ENCODE data around the gene RIN1.
"Not testable (repeated sequence)": the region's sequence is repeated elsewhere in the genome, so short reads cannot be mapped to it uniquely, and the experiment has no call there.

The RIN1 gene
- 2.1 to 3.3 (median 2.8) reads per million in 3 donors for total RNA-seq

- peak in 2 of 3 donors; percentile 29 for DNase-seq
- peaks cover 34% of the 10 kb centered on the region for H3K36me3 ChIP-seq (ENCODE audit: control insufficient read depth, insufficient read depth, low read length)
- H3K4me1 ChIP-seq (ENCODE audit: control insufficient read depth, insufficient read depth, low read length, poor library complexity, severe bottlenecking), result peaks cover 17% of the 10 kb centered on the region
These were observed at the start of gene RIN1 for GRCh38 chr11:66336234-66337102. RIN1 (minus strand) TSS chr11:66336434; CDS start chr11:66336402, 32 bp downstream.

GRCh38 chr11:66384316-66384715 lies 48.1 kb upstream of the RIN1 start:
- not testable (repeated sequence) for H3K27ac ChIP-seq (ENCODE audit: insufficient read depth, low read length, poor library complexity, severe bottlenecking); H3K36me3 ChIP-seq (ENCODE audit: control insufficient read depth, insufficient read depth, low read length); DNase-seq; H3K4me3 ChIP-seq (ENCODE audit: insufficient read depth, low read depth, low read length, poor library complexity, severe bottlenecking); H3K9me3 ChIP-seq (ENCODE audit: control insufficient read depth, low read length); H3K4me1 ChIP-seq (ENCODE audit: control insufficient read depth, insufficient read depth, low read length, poor library complexity, severe bottlenecking); H3K27me3 ChIP-seq (replicated peaks; ENCODE audit: control insufficient read depth, insufficient read depth, low read length, poor library complexity, severe bottlenecking)

More at GRCh38 chr11:66336234-66337102, at the start of gene RIN1:
- Histone ChIP-seq H3K4me3 (ENCODE audit: insufficient read depth, low read depth, low read length, poor library complexity, severe bottlenecking) (peak within 1 kb of the TSS; percentile 62), H3K9me3 (ENCODE audit: control insufficient read depth, low read length) (no peaks in the 10 kb centered on the region), H3K27ac (ENCODE audit: insufficient read depth, low read length, poor library complexity, severe bottlenecking) (peak within 1 kb of the TSS; percentile 53), H3K27me3 (replicated peaks; ENCODE audit: control insufficient read depth, insufficient read depth, low read length, poor library complexity, severe bottlenecking) (no peaks in the 10 kb centered on the region)

- DNase-seq; H3K27me3 ChIP-seq (replicated peaks; ENCODE audit: control insufficient read depth, insufficient read depth, low read length, poor library complexity, severe bottlenecking); H3K27ac ChIP-seq (ENCODE audit: insufficient read depth, low read length, poor library complexity, severe bottlenecking): not testable (repeated sequence)
These were observed 44.0 kb upstream of the RIN1 start for GRCh38 chr11:66380264-66380663.

GRCh38 chr11:66373690-66374287 lies 37.6 kb upstream of the RIN1 start:
- not testable (repeated sequence) for H3K9me3 ChIP-seq (ENCODE audit: control insufficient read depth, low read length); DNase-seq; H3K27me3 ChIP-seq (replicated peaks; ENCODE audit: control insufficient read depth, insufficient read depth, low read length, poor library complexity, severe bottlenecking); H3K27ac ChIP-seq (ENCODE audit: insufficient read depth, low read length, poor library complexity, severe bottlenecking); H3K4me1 ChIP-seq (ENCODE audit: control insufficient read depth, insufficient read depth, low read length, poor library complexity, severe bottlenecking); H3K4me3 ChIP-seq (ENCODE audit: insufficient read depth, low read depth, low read length, poor library complexity, severe bottlenecking); H3K36me3 ChIP-seq (ENCODE audit: control insufficient read depth, insufficient read depth, low read length)

More at GRCh38 chr11:66380264-66380663, 44.0 kb upstream of the RIN1 start:
- not testable (repeated sequence) for H3K4me3 ChIP-seq (ENCODE audit: insufficient read depth, low read depth, low read length, poor library complexity, severe bottlenecking); H3K36me3 ChIP-seq (ENCODE audit: control insufficient read depth, insufficient read depth, low read length); H3K9me3 ChIP-seq (ENCODE audit: control insufficient read depth, low read length); H3K4me1 ChIP-seq (ENCODE audit: control insufficient read depth, insufficient read depth, low read length, poor library complexity, severe bottlenecking)

- Histone ChIP-seq H3K9me3 (ENCODE audit: control insufficient read depth, low read length) (no peaks in the 10 kb centered on the region), H3K4me1 (ENCODE audit: control insufficient read depth, insufficient read depth, low read length, poor library complexity, severe bottlenecking) (peaks cover 6% of the 10 kb centered on the region), H3K4me3 (ENCODE audit: insufficient read depth, low read depth, low read length, poor library complexity, severe bottlenecking) (no peak overlapping the region), H3K27ac (ENCODE audit: insufficient read depth, low read length, poor library complexity, severe bottlenecking) (no peak overlapping the region), H3K36me3 (ENCODE audit: control insufficient read depth, insufficient read depth, low read length) (no peaks in the 10 kb centered on the region), H3K27me3 (replicated peaks; ENCODE audit: control insufficient read depth, insufficient read depth, low read length, poor library complexity, severe bottlenecking) (no peaks in the 10 kb centered on the region)
- no peak for DNase-seq
These were observed 37.0 kb upstream of the RIN1 start for GRCh38 chr11:66373265-66373664.

- H3K27ac ChIP-seq (ENCODE audit: insufficient read depth, low read length, poor library complexity, severe bottlenecking), result peak within 1 kb of the TSS; percentile 61
- no peaks in the 10 kb centered on the region for H3K27me3 ChIP-seq (replicated peaks; ENCODE audit: control insufficient read depth, insufficient read depth, low read length, poor library complexity, severe bottlenecking)
- no peaks in the 10 kb centered on the region for H3K9me3 ChIP-seq (ENCODE audit: control insufficient read depth, low read length)
- peak; percentile 51 to 67 (median 63) for DNase-seq
- no peaks in the 10 kb centered on the region for H3K36me3 ChIP-seq (ENCODE audit: control insufficient read depth, insufficient read depth, low read length)
- peak within 1 kb of the TSS; percentile 83 for H3K4me3 ChIP-seq (ENCODE audit: insufficient read depth, low read depth, low read length, poor library complexity, severe bottlenecking)
- H3K4me1 ChIP-seq (ENCODE audit: control insufficient read depth, insufficient read depth, low read length, poor library complexity, severe bottlenecking), result peaks cover 6% of the 10 kb centered on the region
These were observed 35.6 kb upstream of the RIN1 start, which contains the start of gene SLC29A2 for GRCh38 chr11:66371627-66372415. SLC29A2 (minus strand) TSS chr11:66371760; CDS start chr11:66371591, 169 bp downstream.

- H3K27me3 ChIP-seq (replicated peaks; ENCODE audit: control insufficient read depth, insufficient read depth, low read length, poor library complexity, severe bottlenecking), result no peaks in the 10 kb centered on the region
- DNase-seq, result no peak
- no peaks in the 10 kb centered on the region for H3K9me3 ChIP-seq (ENCODE audit: control insufficient read depth, low read length)
- no peaks in the 10 kb centered on the region for H3K36me3 ChIP-seq (ENCODE audit: control insufficient read depth, insufficient read depth, low read length)
- peaks cover 6% of the 10 kb centered on the region for H3K4me1 ChIP-seq (ENCODE audit: control insufficient read depth, insufficient read depth, low read length, poor library complexity, severe bottlenecking)
- H3K27ac ChIP-seq (ENCODE audit: insufficient read depth, low read length, poor library complexity, severe bottlenecking), result no peak overlapping the region
- H3K4me3 ChIP-seq (ENCODE audit: insufficient read depth, low read depth, low read length, poor library complexity, severe bottlenecking), result no peak overlapping the region
These were observed 33.0 kb upstream of the RIN1 start for GRCh38 chr11:66369073-66369894.

- no peaks in the 10 kb centered on the region for H3K36me3 ChIP-seq (ENCODE audit: control insufficient read depth, insufficient read depth, low read length)
- H3K4me1 ChIP-seq (ENCODE audit: control insufficient read depth, insufficient read depth, low read length, poor library complexity, severe bottlenecking), result peaks cover 6% of the 10 kb centered on the region
- H3K4me3 ChIP-seq (ENCODE audit: insufficient read depth, low read depth, low read length, poor library complexity, severe bottlenecking), result no peak overlapping the region
- no peaks in the 10 kb centered on the region for H3K9me3 ChIP-seq (ENCODE audit: control insufficient read depth, low read length)
- no peak for DNase-seq
- H3K27me3 ChIP-seq (replicated peaks; ENCODE audit: control insufficient read depth, insufficient read depth, low read length, poor library complexity, severe bottlenecking), result no peaks in the 10 kb centered on the region
- H3K27ac ChIP-seq (ENCODE audit: insufficient read depth, low read length, poor library complexity, severe bottlenecking), result no peak overlapping the region
These were observed 32.2 kb upstream of the RIN1 start for GRCh38 chr11:66368484-66368883.

GRCh38 chr11:66367561-66368312 lies 31.5 kb upstream of the RIN1 start:
- DNase-seq, result no peak
- H3K9me3 ChIP-seq (ENCODE audit: control insufficient read depth, low read length), result no peaks in the 10 kb centered on the region
- H3K27ac ChIP-seq (ENCODE audit: insufficient read depth, low read length, poor library complexity, severe bottlenecking), result no peak overlapping the region
- no peaks in the 10 kb centered on the region for H3K27me3 ChIP-seq (replicated peaks; ENCODE audit: control insufficient read depth, insufficient read depth, low read length, poor library complexity, severe bottlenecking)
- H3K36me3 ChIP-seq (ENCODE audit: control insufficient read depth, insufficient read depth, low read length), result no peaks in the 10 kb centered on the region
- peaks cover 6% of the 10 kb centered on the region for H3K4me1 ChIP-seq (ENCODE audit: control insufficient read depth, insufficient read depth, low read length, poor library complexity, severe bottlenecking)
- no peak overlapping the region for H3K4me3 ChIP-seq (ENCODE audit: insufficient read depth, low read depth, low read length, poor library complexity, severe bottlenecking)

Data from effector memory CD4-positive, alpha-beta T cell (primary cell).